Omental fat pad (tissue), 4 donors: ENCODE measurements around the gene ZNF322. TPM values are rescaled to one million over a fixed set of nuclear protein-coding genes. Genes with fewer than 3 reads are reported as not detected.

Source experiments
- ATAC-seq: fragments of 150-250 bp; one replicate; pipeline ENCODE4 v1.9.1; 2016; ENCODE audit warnings: mild to moderate bottlenecking, moderate library complexity; ENCODE audit not compliant: low FRiP score
- DNase-seq: peaks from one replicate; pipeline ENCODE4 v3.0.0-alpha.2; 2019; ENCODE audit warnings: low spot score
- CTCF ChIP-seq, 3 donors: fragments of 450-650 bp; IDR thresholded peaks; one replicate each; pipeline ENCODE4 v1.5.1; 2016 to 2017; ENCODE audit warnings: antibody characterized with exemption in 3 of 3, mild to moderate bottlenecking in 3 of 3, moderate library complexity in 2 of 3
- total RNA-seq, 4 donors: library from RNA; depleted of rRNA; stranded (reverse); fragments of >200 nt; gene quantifications; one replicate each; pipeline ENCODE4 v1.1.0, GENCODE V29; 2016

ZNF322 gene
- total RNA-seq, 4 donors from 2014 or later = 8.5 to 20.8 (median 11.5) TPM

- TF ChIP-seq CTCF (IDR thresholded peaks at IDR 0.05) = no peak
- no peak for ATAC-seq
- DNase-seq = no peak
These were observed 65.4 kb downstream of the ZNF322 start for GRCh38 chr6:26594131-26594498.

- no peak for TF ChIP-seq CTCF (IDR thresholded peaks at IDR 0.05)
- DNase-seq (no peak), ATAC-seq (no peak)
These were observed 66.0 kb downstream of the ZNF322 start for GRCh38 chr6:26593278-26594130.

- ATAC-seq = no peak
- no peak for DNase-seq
- TF ChIP-seq CTCF (IDR thresholded peaks at IDR 0.05) = no peak
These were observed 66.9 kb downstream of the ZNF322 start for GRCh38 chr6:26592649-26593048.

- DNase-seq (no peak), ATAC-seq (no peak)
- TF ChIP-seq CTCF (IDR thresholded peaks at IDR 0.05) = no peak
These were observed 70.6 kb downstream of the ZNF322 start for GRCh38 chr6:26588965-26589364.

Other genes with a start within 250 kb of the ZNF322 start
- gene BTN3A3, start 219.2 kb downstream of the ZNF322 start, total RNA-seq = 10 to 100 TPM; 12.7 to 27.2 (median 18.0) TPM
- 10 to 100 TPM; 10.2 to 29.2 (median 15.2) TPM for gene BTN2A1, start 201.8 kb downstream of the ZNF322 start, total RNA-seq
- not detected for gene BTN1A1, start 159.4 kb downstream of the ZNF322 start, total RNA-seq
- gene HMGN4, start 121.4 kb downstream of the ZNF322 start, total RNA-seq = 10 to 100 TPM; 57.5 to 64.1 (median 61.1) TPM
- gene ABT1, start 62.8 kb downstream of the ZNF322 start, total RNA-seq = 10 to 100 TPM; 11.0 to 22.1 (median 13.5) TPM